GM12892 (cell line): ENCODE data around the gene ARL6IP4.

Experiments
- POLR2A ChIP-seq: IDR thresholded peaks from 2 replicates; pipeline ENCODE4 v1.6.1; 2011; ENCODE audit warnings: low read depth, low read length, control low read depth
- POLR2AphosphoS5 ChIP-seq: IDR thresholded peaks from 2 replicates; pipeline ENCODE4 v1.6.1; 2011; ENCODE audit warnings: low read depth, low read length, control low read depth

- TF ChIP-seq POLR2A (no peak), POLR2AphosphoS5 (no peak)
Observed at GRCh38 chr12:123013185-123014095, 33.0 kb downstream of the ARL6IP4 start.
